A549 (cell line): ENCODE results near the gene ADGRE1. TPM values are rescaled to one million over a fixed set of nuclear protein-coding genes. Genes with fewer than 3 reads are reported as not detected.

Experiments used
- ATAC-seq, 2 experiments: fragments of 200-7000 bp in 1 of 2; fragments of >200 bp in 1 of 2; cut with Nextera tagmentation in 1 of 2; cut with Tn5 transposase in 1 of 2; 3 replicates each; pipeline versions ENCODE4 v1.8.0 to v1.9.1; 2018 to 2020; ENCODE audit warnings: mild to moderate bottlenecking in 1 of 2, moderate library complexity in 1 of 2
- CTCF ChIA-PET: fragments of 300-600 bp; sonication (Branson Sonifier 250); formaldehyde crosslinking; extraction: SDS; loops from one replicate; lab custom pipeline; 2021; ENCODE audit warnings: antibody characterized with exemption, inconsistent platforms; lab: Yijun Ruan, JAX
- POLR2A ChIA-PET: fragments of 350-600 bp; formaldehyde crosslinking; extraction: SDS; loops from one replicate; lab custom pipeline; 2021; ENCODE audit warnings: antibody characterized with exemption, inconsistent platforms; lab: Yijun Ruan, JAX
- DNase-seq, 2 experiments: peaks; one replicate each; pipeline versions ENCODE4 v3.0.0 to v3.0.0-alpha.2; 2011 to 2016; ENCODE audit warnings: low read depth in 1 of 2, low spot score in 1 of 2
- FAIRE-seq: peaks from 2 replicates; lab custom pipeline; 2011; peaks lifted over from hg19 to GRCh38; lab: Jason Lieb, UNC
- H3K27ac ChIP-seq, 2 experiments: fragments of >200 bp; sonication (Bioruptor Twin); formaldehyde crosslinking; 3 replicates each; pipeline ENCODE4 v1.5.1; 2016 to 2017
- H3K4me1 ChIP-seq: fragments of >200 bp; sonication (Bioruptor Twin); formaldehyde crosslinking; 3 replicates; pipeline ENCODE4 v1.6.1; 2016
- H3K4me2 ChIP-seq: fragments of >200 bp; sonication (Bioruptor Twin); formaldehyde crosslinking; 3 replicates; pipeline ENCODE4 v1.6.1; 2016
- H3K4me3 ChIP-seq: fragments of >200 bp; sonication (Bioruptor Twin); formaldehyde crosslinking; 3 replicates; pipeline ENCODE4 v1.5.1; 2016
- H3K9me3 ChIP-seq: fragments of >200 bp; sonication (Bioruptor Twin); formaldehyde crosslinking; 3 replicates; pipeline ENCODE4 v1.6.1; 2016
- CBX2 ChIP-seq: fragments of 200-600 bp; sonication (generic); IDR thresholded peaks from 2 replicates; pipeline ENCODE4 v1.6.1; 2016; ENCODE audit warnings: low read depth, mild to moderate bottlenecking, borderline replicate concordance
- CHD2 ChIP-seq: fragments of 150-350 bp; IDR thresholded peaks from 2 replicates; pipeline ENCODE4 v1.6.1; 2014; ENCODE audit warnings: low read length; ENCODE audit not compliant: partially characterized antibody
- CHD4 ChIP-seq: fragments of 200-600 bp; sonication (generic); IDR thresholded peaks from 2 replicates; pipeline ENCODE4 v1.6.1; 2016; ENCODE audit warnings: antibody characterized with exemption, mild to moderate bottlenecking, borderline replicate concordance
- CTCF ChIP-seq: fragments of >200 bp; sonication (Bioruptor Twin); formaldehyde crosslinking; IDR thresholded peaks from 3 replicates; pipeline ENCODE4 v1.5.1; 2016
- E2F6 ChIP-seq: IDR thresholded peaks from 2 replicates; pipeline ENCODE4 v1.6.1; 2012; ENCODE audit warnings: low read depth, borderline replicate concordance
- EHF ChIP-seq: fragments of 250-450 bp; sonication (Bioruptor Pico); IDR thresholded peaks from 2 replicates; pipeline ENCODE4 v1.5.0; 2020; ENCODE audit warnings: mild to moderate bottlenecking
- EHMT2 ChIP-seq: fragments of 200-600 bp; sonication (generic); IDR thresholded peaks from 2 replicates; pipeline ENCODE4 v1.6.1; 2016; ENCODE audit warnings: antibody characterized with exemption, low read depth, mild to moderate bottlenecking, moderate library complexity
- EP300 ChIP-seq, 2 experiments: fragments of >200 bp; sonication (Bioruptor Twin); formaldehyde crosslinking; IDR thresholded peaks; 2 replicates in 1 of 2; 3 replicates in 1 of 2; pipeline ENCODE4 v1.6.1; 2016 to 2017
- GATA3 ChIP-seq: IDR thresholded peaks from 2 replicates; pipeline ENCODE4 v1.6.1; 2012; ENCODE audit warnings: borderline replicate concordance
- HOXB13 ChIP-seq: fragments of 250-450 bp; sonication (Bioruptor Pico); IDR thresholded peaks from 2 replicates; pipeline ENCODE4 v1.5.0; 2020; ENCODE audit warnings: low read depth, mild to moderate bottlenecking, moderate library complexity
- KDM1A ChIP-seq: fragments of 200-600 bp; sonication (generic); IDR thresholded peaks from 2 replicates; pipeline ENCODE4 v1.6.1; 2016; ENCODE audit warnings: low read depth, mild to moderate bottlenecking
- NR3C1 ChIP-seq: fragments of >200 bp; sonication (Bioruptor Twin); formaldehyde crosslinking; IDR thresholded peaks from 3 replicates; pipeline ENCODE4 v1.6.1; 2017
- PBX3 ChIP-seq: IDR thresholded peaks from 2 replicates; pipeline ENCODE4 v1.6.1; 2012
- RARB ChIP-seq: fragments of 250-450 bp; sonication (Bioruptor Pico); IDR thresholded peaks from 2 replicates; pipeline ENCODE4 v1.8.0; 2021; ENCODE audit warnings: mild to moderate bottlenecking, moderate library complexity
- RCOR1 ChIP-seq: fragments of 150-350 bp; IDR thresholded peaks from 2 replicates; pipeline ENCODE4 v1.6.1; 2014; ENCODE audit warnings: antibody characterized with exemption, low read length, low read depth
- RFX5 ChIP-seq: fragments of 450-650 bp; IDR thresholded peaks from 2 replicates; pipeline ENCODE4 v1.7.1; 2014; ENCODE audit warnings: antibody characterized with exemption, mild to moderate bottlenecking, moderate library complexity
- RNF2 ChIP-seq: fragments of 200-600 bp; sonication (generic); IDR thresholded peaks from 2 replicates; pipeline ENCODE4 v1.6.1; 2016; ENCODE audit warnings: low read depth, mild to moderate bottlenecking, antibody characterized with exemption, moderate library complexity, borderline replicate concordance
- TFCP2L1 ChIP-seq: fragments of 250-450 bp; sonication (Bioruptor Pico); IDR thresholded peaks from 2 replicates; pipeline ENCODE4 v1.5.0; 2021; ENCODE audit warnings: mild to moderate bottlenecking
- ZFP36 ChIP-seq: fragments of 450-650 bp; IDR thresholded peaks from 2 replicates; pipeline ENCODE4 v1.6.1; 2014; ENCODE audit warnings: borderline replicate concordance; ENCODE audit not compliant: partially characterized antibody
- ZNF302 ChIP-seq: fragments of 250-450 bp; sonication (Bioruptor Pico); IDR thresholded peaks from 2 replicates; pipeline ENCODE4 v1.9.0; 2021; ENCODE audit warnings: inconsistent platforms, mild to moderate bottlenecking, moderate library complexity
- WGBS: methylation state at CpG from one replicate; pipeline ENCODE4 v1.1.6; 2017; ENCODE audit errors: missing lambda C conversion rate; 5-methylcytosine and 5-hydroxymethylcytosine counted together
- polyA plus RNA-seq, 4 experiments: library from polyadenylated mRNA; depleted of rRNA in 3 of 4; stranded (reverse); fragments of >200 nt; fragmentation: RNase III in 1 of 4; extraction: RNeasy Plus Mini Kit Qiagen cat#74134 plus additional on column Dnase treatment in 1 of 4; gene quantifications; 2 replicates in 3 of 4; 3 replicates in 1 of 4; pipeline ENCODE4 v1.2.3, GENCODE V29; 2011 to 2017
- TF ChIP-seq, protein P1 (sequence below): fragments of 450-650 bp; IDR thresholded peaks from 2 replicates; pipeline ENCODE4 v1.6.1; 2014; ENCODE audit warnings: antibody characterized with exemption
- TF ChIP-seq, protein P2 (sequence below): fragments of >200 bp; sonication (Bioruptor Twin); formaldehyde crosslinking; IDR thresholded peaks from 3 replicates; pipeline ENCODE4 v1.6.1; 2016

Gene ADGRE1
- polyA plus RNA-seq, 2 of the 4 experiments (the other 2 are of a cell fraction), result 3.6 to 4.8 TPM

- 26% methylated on average over 2 of the region's 2 CpGs for WGBS
- no peaks in the 10 kb centered on the region for H3K4me1 ChIP-seq
- no peak for DNase-seq
- no peak overlapping the region for H3K4me2 ChIP-seq
- no peak for ATAC-seq
- H3K9me3 ChIP-seq, result no peaks in the 10 kb centered on the region
- POLR2A ChIA-PET, result no interaction called here
- no peak for TF ChIP-seq CHD4
- no peak overlapping the region for H3K4me3 ChIP-seq
- no peak overlapping the region for H3K27ac ChIP-seq
- no peak for FAIRE-seq
- CTCF ChIA-PET, result no interaction called here
These were observed 82.6 kb downstream of the ADGRE1 start for GRCh38 chr19:6970021-6970420.

- no peak for TF ChIP-seq CHD2
- TF ChIP-seq EHF (CRISPR knock-in tag), result no peak
- TF ChIP-seq CBX2, result no peak
- no peak for TF ChIP-seq GATA3
- TF ChIP-seq, protein P1, sequence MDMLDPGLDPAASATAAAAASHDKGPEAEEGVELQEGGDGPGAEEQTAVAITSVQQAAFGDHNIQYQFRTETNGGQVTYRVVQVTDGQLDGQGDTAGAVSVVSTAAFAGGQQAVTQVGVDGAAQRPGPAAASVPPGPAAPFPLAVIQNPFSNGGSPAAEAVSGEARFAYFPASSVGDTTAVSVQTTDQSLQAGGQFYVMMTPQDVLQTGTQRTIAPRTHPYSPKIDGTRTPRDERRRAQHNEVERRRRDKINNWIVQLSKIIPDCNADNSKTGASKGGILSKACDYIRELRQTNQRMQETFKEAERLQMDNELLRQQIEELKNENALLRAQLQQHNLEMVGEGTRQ, result no peak
- TF ChIP-seq E2F6, result no peak
- no peak for TF ChIP-seq HOXB13 (CRISPR knock-in tag)
- TF ChIP-seq, protein P2, sequence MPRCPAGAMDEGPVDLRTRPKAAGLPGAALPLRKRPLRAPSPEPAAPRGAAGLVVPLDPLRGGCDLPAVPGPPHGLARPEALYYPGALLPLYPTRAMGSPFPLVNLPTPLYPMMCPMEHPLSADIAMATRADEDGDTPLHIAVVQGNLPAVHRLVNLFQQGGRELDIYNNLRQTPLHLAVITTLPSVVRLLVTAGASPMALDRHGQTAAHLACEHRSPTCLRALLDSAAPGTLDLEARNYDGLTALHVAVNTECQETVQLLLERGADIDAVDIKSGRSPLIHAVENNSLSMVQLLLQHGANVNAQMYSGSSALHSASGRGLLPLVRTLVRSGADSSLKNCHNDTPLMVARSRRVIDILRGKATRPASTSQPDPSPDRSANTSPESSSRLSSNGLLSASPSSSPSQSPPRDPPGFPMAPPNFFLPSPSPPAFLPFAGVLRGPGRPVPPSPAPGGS, result no peak
- no peak for TF ChIP-seq ZNF302 (CRISPR knock-in tag)
- no peak for TF ChIP-seq RNF2
- no peak for TF ChIP-seq RARB (CRISPR knock-in tag)
- no peak for TF ChIP-seq NR3C1
- no peak for TF ChIP-seq RCOR1
- no peak for TF ChIP-seq RFX5
- TF ChIP-seq TFCP2L1 (CRISPR knock-in tag), result no peak
- no peak for TF ChIP-seq KDM1A
- no peak for TF ChIP-seq ZFP36
- no peak for TF ChIP-seq PBX3
- H3K4me3 ChIP-seq, result no peak overlapping the region
- FAIRE-seq (no peak), DNase-seq (peak in 1 of 2 experiments; percentile 24), ATAC-seq (no peak)
- 51% methylated on average over 5 of the region's 5 CpGs for WGBS
- CTCF ChIA-PET, result interaction anchor here (0.9 kb wide), 1 partner anchor 9 kb away, joined by 4 read pairs; no protein-coding TSS in a partner anchor
- POLR2A ChIA-PET, result no interaction called here
- no peak overlapping the region for H3K27ac ChIP-seq
- H3K4me1 ChIP-seq, result no peaks in the 10 kb centered on the region
- H3K9me3 ChIP-seq, result no peaks in the 10 kb centered on the region
- no peak overlapping the region for H3K4me2 ChIP-seq
These were observed 83.1 kb downstream of the ADGRE1 start for GRCh38 chr19:6970443-6970842.

GRCh38 chr19:6971366-6971765 is 84.0 kb downstream of the ADGRE1 start:
- Histone ChIP-seq H3K4me2 (no peak overlapping the region), H3K27ac (no peak overlapping the region), H3K4me3 (no peak overlapping the region), H3K4me1 (no peaks in the 10 kb centered on the region), H3K9me3 (0 out of 3 replicates have a peak, but pooled peaks cover under 1% of the 10 kb centered on the region)
- CTCF ChIA-PET, result interaction anchor here (0.9 kb wide), 1 partner anchor 10 kb away, joined by 4 read pairs; no protein-coding TSS in a partner anchor
- POLR2A ChIA-PET, result no interaction called here
- TF ChIP-seq EHMT2 (no peak), CTCF (no peak), E2F6 (no peak), GATA3 (no peak), EP300 (IDR thresholded peaks at IDR 0.05) (no peak)
- FAIRE-seq (no peak), DNase-seq (no peak), ATAC-seq (no peak)
- 33% methylated on average over 1 of the region's 1 CpG for WGBS
